Suprapubic skin (tissue), 3 donors: ENCODE results near the gene TRMT11.

Experiments used
- CTCF ChIP-seq, 2 donors: fragments of 200-600 bp in 1 of 2; fragments of 450-650 bp in 1 of 2; sonication (generic) in 1 of 2; IDR thresholded peaks; one replicate each; pipeline ENCODE4 v1.5.1; 2016 to 2019; ENCODE audit warnings: antibody characterized with exemption in 2 of 2, mild to moderate bottlenecking in 1 of 2, moderate library complexity in 1 of 2
- POLR2A ChIP-seq, 2 donors: fragments of 450-650 bp; IDR thresholded peaks; one replicate each; pipeline ENCODE4 v1.6.1; 2017; ENCODE audit warnings: antibody characterized with exemption in 2 of 2, mild to moderate bottlenecking in 2 of 2, moderate library complexity in 2 of 2

GRCh38 chr6:126076992-126077664 is 90.8 kb downstream of the TRMT11 start:
- no peak for TF ChIP-seq CTCF (IDR thresholded peaks at IDR 0.05)
- no peak for TF ChIP-seq POLR2A (IDR thresholded peaks at IDR 0.05)
